GM13976 (cell line): Measurements from ENCODE around the gene LIMS2.

Experiments
- DNase-seq: peaks from one replicate; pipeline ENCODE4 v3.0.0; 2012; ENCODE audit warnings: low spot score
- in situ Hi-C: fragments of 300-500 bp; cut with MboI; formaldehyde crosslinking; loops from one replicate; pipeline ENCODE4 v1.12.0; 2022; ENCODE audit warnings: low sequenced_read_pairs, mixed read lengths, inconsistent platforms; ENCODE audit not compliant: unreplicated experiment
- TF ChIP-seq, protein P1 (sequence below): IDR thresholded peaks from 2 replicates; pipeline ENCODE4 v1.5.1; 2012; ENCODE audit warnings: borderline replicate concordance, mild to moderate bottlenecking; ENCODE audit not compliant: insufficient read depth; ENCODE audit errors: extremely low read depth, missing control alignments, control extremely low read depth

The LIMS2 gene

DNA sequence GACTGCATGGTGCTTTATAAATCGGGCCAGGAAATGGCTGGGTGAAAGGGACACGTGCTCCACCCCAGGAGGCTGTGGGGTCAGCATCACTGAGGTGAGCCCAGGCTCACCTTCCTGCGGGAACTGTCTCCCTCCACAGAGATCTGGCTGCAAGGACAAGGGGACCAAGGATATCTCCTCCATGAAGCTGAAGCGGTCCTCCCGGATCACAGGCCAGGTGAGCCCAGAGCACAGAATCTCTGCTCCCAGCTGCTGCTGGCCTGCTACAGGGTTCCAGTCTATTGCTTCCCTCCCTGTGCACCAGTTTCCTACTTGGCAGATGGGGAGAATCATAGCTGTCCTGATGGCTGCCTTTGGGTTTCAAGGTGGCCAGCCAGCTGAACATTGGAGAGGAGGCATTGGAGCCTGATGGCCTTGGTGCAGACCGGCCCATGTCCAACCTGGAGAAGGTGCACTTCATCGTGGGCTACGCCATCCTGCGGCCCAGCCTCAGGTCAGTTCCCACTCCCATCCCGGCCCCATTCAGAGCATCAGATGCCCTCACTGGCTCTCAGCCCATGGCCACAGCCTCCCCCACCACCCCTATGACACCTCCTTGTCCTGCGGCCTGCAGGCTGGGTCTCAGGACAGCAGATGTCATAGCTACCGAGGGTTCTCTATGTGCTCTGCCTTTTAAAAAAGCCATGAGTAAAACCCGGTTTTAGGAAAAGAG is 63.1 kb downstream of the LIMS2 start:
- TF ChIP-seq, protein P1, sequence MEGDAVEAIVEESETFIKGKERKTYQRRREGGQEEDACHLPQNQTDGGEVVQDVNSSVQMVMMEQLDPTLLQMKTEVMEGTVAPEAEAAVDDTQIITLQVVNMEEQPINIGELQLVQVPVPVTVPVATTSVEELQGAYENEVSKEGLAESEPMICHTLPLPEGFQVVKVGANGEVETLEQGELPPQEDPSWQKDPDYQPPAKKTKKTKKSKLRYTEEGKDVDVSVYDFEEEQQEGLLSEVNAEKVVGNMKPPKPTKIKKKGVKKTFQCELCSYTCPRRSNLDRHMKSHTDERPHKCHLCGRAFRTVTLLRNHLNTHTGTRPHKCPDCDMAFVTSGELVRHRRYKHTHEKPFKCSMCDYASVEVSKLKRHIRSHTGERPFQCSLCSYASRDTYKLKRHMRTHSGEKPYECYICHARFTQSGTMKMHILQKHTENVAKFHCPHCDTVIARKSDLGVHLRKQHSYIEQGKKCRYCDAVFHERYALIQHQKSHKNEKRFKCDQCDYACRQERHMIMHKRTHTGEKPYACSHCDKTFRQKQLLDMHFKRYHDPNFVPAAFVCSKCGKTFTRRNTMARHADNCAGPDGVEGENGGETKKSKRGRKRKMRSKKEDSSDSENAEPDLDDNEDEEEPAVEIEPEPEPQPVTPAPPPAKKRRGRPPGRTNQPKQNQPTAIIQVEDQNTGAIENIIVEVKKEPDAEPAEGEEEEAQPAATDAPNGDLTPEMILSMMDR: no peak
- in situ Hi-C loops: no loop called here
- no peak for DNase-seq

DNA sequence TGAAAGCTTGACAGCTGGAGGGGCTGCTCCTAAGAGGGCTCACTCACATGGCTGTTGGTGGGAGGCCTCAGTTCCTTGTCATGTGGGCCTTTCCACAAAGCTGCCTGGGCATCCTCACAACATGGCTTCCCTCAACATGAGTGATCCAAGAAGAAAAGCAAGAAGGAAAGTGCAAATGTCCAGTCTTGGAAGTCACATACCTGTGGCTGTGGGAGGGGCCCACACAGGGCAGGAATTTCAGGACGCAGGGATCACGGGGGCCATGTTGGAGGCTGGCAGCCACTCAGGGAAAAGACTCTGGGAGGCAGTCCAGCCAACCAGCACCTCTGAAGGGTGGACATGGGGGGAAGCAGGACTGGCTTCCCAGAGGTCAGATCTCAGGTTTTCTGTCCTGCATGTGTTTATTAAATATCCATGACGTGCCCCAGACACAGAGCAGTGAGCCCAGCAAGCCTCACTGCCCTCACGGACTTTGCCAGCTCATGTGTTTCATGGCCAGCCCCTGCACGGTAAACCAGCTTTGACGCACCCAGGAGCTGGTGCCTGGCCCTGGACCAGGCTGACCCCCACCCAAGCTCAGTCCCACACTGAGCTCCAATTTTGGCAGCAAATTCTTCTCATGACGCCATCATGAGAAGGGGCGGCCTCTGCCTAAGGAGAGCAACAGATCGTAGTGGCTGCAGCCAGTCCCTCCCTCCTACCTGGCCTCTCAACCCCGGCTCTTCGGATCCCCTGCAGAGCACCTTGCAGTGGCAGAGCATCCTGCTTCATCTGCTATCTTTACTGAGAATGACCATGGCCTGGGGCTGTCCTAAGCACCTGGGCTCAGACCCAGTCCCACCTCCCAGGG is 64.0 kb downstream of the LIMS2 start:
- in situ Hi-C loops: no loop called here
- DNase-seq: no peak
- TF ChIP-seq, protein P1: no peak

DNA sequence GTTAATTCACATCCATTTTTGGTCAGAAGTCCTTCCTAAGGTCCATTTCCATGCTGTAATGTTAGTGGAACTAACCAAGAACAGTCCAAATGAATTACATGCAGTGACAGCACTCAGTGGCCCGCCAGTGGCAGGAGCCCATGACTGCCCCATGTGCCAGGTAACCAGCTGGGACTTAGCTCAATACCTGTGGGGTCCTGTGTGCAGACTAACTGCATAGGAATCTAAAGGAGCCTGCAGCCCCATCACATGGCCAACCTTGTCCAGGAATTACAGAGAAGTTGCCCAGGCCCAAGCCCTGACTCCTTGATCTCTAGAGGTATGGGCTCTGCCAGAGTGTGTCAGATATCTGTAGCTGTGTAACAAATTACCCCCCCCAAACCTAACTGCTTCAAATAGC is 64.8 kb downstream of the LIMS2 start:
- TF ChIP-seq, protein P1: no peak
- in situ Hi-C loops: no loop called here
- DNase-seq: no peak

DNA sequence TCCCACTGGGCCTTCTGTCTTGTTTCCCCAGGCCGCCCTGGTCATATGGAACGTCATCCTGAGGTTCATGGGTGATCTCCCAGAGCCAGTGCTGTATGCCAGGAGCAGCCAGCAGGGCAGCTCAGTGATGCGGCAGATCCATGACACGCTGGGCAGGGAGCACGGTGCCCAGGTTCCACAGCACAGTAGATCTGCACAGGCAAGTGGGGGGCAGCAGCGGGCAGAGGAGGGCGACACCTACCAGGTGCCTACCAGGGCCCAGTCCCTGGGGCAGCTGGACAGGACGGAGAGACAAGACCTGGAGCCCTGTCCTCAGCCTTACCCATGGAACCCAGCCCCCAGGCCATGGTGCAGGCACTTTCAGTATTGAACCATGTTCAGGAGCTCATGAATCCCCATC is 65.5 kb downstream of the LIMS2 start:
- DNase-seq: no peak
- in situ Hi-C loops: no loop called here
- TF ChIP-seq, protein P1: no peak

DNA sequence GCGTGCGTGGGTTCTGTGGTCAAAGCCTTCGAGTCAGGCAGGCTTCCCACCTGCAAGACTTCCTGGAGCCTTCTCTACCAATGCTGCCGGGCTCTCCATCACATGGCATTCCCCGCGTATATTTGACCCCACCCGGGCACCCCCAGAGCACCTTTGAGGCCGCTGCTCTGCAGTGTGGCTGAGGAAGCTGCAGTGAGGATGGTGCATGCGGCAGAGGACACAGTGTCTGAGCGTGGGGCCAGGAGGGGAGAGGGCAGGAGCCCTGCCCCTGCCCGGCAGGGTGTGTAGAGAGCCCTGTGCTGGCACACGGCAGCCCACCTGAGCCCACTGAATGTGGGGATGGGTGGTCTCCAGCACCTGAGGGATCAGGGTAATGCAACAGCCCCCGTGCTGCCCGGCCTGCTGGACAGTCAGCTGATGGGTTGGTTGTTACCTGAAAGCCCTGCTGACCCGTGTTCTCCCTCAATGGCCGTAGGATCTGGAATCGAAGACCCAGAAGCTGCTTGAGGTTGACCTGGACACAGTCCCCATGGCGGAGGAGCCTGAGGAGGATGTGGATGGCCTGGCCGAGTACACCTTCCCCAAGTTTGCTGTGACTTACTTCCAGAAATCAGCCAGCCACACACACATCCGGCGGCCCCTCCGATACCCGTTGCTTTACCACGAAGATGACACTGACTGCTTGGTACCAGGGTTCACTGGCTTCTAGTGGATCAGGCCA is 66.1 kb downstream of the LIMS2 start:
- no peak for DNase-seq
- in situ Hi-C loops: no loop called here
- TF ChIP-seq, protein P1: no peak
